UCSD-AML1 (cell line): Measurements from ENCODE around the gene MTMR6.

Source experiments
- DNase-seq: peaks from one replicate; lab custom pipeline; 2025; ENCODE audit not compliant: unreplicated experiment; lab: John Stamatoyannopoulos, UW

The MTMR6 gene

GRCh38 chr13:25280396-25280795 is 6.9 kb downstream of the MTMR6 start:
- DNase-seq: no peak

GRCh38 chr13:25276748-25277147 is 10.5 kb downstream of the MTMR6 start:
- no peak for DNase-seq

- no peak for DNase-seq
Measured at GRCh38 chr13:25268561-25268960, 18.7 kb downstream of the MTMR6 start.

- no peak for DNase-seq
Measured at GRCh38 chr13:25267715-25268114, 19.6 kb downstream of the MTMR6 start.

- no peak for DNase-seq
Measured at GRCh38 chr13:25266706-25267105, 20.6 kb downstream of the MTMR6 start.

GRCh38 chr13:25262261-25262660 is 25.0 kb downstream of the MTMR6 start:
- no peak for DNase-seq

GRCh38 chr13:25253702-25254101 is 33.6 kb downstream of the MTMR6 start:
- no peak for DNase-seq

- DNase-seq: no peak
Measured at GRCh38 chr13:25252752-25253151, 34.5 kb downstream of the MTMR6 start.

- DNase-seq: no peak
Measured at GRCh38 chr13:25252225-25252624, 35.1 kb downstream of the MTMR6 start.

- no peak for DNase-seq
Measured at GRCh38 chr13:25249001-25249543, 38.2 kb downstream of the MTMR6 start.

GRCh38 chr13:25248071-25248470 is 39.2 kb downstream of the MTMR6 start:
- no peak for DNase-seq

- no peak for DNase-seq
Measured at GRCh38 chr13:25247360-25247759, 39.9 kb downstream of the MTMR6 start.

- no peak for DNase-seq
Measured at GRCh38 chr13:25244123-25244522, 43.2 kb downstream of the MTMR6 start.

GRCh38 chr13:25242956-25243355 is 44.3 kb downstream of the MTMR6 start:
- no peak for DNase-seq

GRCh38 chr13:25241007-25241406 is 46.3 kb downstream of the MTMR6 start:
- no peak for DNase-seq

- DNase-seq: no peak
Measured at GRCh38 chr13:25237083-25237482, 50.2 kb downstream of the MTMR6 start.

- DNase-seq: no peak
Measured at GRCh38 chr13:25233861-25234260, 53.4 kb downstream of the MTMR6 start.

GRCh38 chr13:25232937-25233515 is 54.3 kb downstream of the MTMR6 start:
- no peak for DNase-seq

- DNase-seq: no peak
Measured at GRCh38 chr13:25231517-25231916, 55.8 kb downstream of the MTMR6 start.

- no peak for DNase-seq
Measured at GRCh38 chr13:25227690-25228089, 59.6 kb downstream of the MTMR6 start.

GRCh38 chr13:25225970-25226369 is 61.3 kb downstream of the MTMR6 start:
- no peak for DNase-seq

GRCh38 chr13:25224151-25224550 is 63.1 kb downstream of the MTMR6 start:
- no peak for DNase-seq

- no peak for DNase-seq
Measured at GRCh38 chr13:25222740-25223139, 64.5 kb downstream of the MTMR6 start.
